ENCODE results near the gene MMP24OS.

The MMP24OS gene

DNA sequence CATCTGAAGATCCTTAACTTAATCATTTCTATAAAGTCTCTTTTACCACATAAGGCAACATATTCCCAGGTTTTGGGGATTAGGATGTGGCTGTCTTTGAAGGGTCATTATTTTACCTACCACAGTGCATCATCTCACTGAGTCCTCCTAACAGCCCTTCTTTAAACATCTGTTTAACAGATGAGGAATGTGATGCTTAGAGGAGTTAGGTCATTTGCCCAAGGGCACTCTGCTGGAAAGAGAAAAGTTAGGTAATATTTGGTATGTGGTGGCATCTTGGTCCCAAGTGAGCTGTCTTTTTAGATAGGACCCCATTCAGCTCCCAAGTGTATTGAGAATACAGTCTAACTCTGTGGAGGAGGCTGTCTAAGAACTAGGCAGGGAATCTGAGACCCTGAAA lies 40.4 kb downstream of the MMP24OS start:
- TF ChIP-seq, protein P1, sequence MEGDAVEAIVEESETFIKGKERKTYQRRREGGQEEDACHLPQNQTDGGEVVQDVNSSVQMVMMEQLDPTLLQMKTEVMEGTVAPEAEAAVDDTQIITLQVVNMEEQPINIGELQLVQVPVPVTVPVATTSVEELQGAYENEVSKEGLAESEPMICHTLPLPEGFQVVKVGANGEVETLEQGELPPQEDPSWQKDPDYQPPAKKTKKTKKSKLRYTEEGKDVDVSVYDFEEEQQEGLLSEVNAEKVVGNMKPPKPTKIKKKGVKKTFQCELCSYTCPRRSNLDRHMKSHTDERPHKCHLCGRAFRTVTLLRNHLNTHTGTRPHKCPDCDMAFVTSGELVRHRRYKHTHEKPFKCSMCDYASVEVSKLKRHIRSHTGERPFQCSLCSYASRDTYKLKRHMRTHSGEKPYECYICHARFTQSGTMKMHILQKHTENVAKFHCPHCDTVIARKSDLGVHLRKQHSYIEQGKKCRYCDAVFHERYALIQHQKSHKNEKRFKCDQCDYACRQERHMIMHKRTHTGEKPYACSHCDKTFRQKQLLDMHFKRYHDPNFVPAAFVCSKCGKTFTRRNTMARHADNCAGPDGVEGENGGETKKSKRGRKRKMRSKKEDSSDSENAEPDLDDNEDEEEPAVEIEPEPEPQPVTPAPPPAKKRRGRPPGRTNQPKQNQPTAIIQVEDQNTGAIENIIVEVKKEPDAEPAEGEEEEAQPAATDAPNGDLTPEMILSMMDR (IDR thresholded peaks at IDR 0.05), result no peak

DNA sequence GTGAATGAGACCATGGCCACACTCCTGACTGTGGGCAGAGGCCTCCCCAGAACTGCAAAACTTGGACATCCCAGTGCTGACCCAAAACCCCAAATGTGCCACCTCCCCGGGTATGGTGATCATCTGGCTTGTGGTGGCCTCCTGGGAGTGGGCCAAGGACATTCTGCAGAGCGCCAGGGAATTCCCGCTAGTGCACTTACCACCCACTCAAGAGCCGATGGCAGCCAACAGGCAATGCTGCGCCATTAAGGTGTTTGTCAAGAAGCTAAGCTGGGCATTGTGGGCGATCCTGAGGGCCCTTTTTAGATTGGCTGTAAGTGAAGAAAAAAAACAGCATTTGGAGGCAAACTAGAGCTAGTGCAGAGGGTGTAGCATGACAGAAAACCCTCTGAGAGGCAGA lies 42.0 kb downstream of the MMP24OS start:
- TF ChIP-seq, protein P1 (IDR thresholded peaks at IDR 0.05), result no peak

DNA sequence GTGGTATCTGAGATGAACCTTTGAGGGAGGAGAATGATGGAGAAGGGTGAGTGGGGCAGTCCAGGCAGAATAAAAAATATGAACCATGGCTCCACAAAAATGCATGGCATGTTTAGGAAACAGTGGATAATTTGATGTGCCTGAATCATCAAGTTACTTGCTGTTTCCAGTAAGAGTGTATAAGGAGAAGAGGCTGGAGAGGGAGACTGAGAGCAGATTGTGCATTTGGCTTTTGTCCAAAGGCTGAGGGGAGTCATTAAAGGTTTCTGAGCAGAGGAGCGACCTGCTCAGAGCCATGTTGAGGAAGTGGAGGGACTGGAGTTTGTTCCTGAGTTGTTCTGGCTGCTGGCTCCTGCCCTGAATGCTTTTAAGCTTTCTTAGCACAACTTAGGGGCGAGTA lies 45.3 kb downstream of the MMP24OS start:
- TF ChIP-seq, protein P1 (IDR thresholded peaks at IDR 0.05), result no peak

DNA sequence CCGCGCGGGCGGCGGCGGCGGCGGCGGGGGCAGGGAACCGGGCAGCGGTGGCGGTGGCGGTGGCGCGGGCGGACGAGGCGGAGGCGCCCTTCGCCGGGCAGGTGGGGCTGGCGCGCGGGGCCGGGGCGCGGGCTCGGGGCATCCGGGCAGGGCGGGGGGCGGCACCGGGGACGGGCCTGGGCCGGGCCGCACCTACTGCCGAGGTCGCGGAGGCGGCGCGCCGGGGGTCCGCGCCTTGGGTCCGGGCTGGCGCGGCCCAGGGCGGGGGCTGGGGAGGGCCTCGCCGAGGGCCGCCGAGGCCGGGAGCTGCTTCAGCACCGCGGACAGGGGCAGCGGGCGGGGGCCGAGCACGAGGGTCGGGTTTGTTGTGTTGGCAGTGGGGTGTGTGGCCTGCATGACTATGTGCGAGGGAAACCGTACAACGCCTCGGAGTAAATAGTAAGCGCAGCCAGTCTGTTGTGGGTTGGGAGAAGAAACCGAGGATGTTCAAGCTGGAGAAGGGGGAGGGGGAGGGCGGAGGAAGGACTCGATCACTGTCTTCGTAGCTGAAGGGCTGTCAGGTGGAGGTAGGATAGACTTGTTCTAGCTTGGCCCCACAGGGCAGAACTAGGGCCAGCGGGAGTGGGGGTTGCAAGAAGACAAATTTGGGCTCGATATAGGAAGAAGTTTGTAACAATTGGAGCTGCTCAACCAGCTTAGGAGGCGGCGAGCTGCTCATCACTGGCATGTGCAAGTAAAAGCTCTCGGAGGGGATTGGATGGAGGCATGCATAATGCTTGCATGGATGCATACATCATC lies 50.8 kb downstream of the MMP24OS start:
- TF ChIP-seq, protein P1 (IDR thresholded peaks at IDR 0.05), result no peak

Measured in LNCAP (cell line).